ENCODE measurements around the gene ZFPM1.
"Not testable (repeated sequence)": the region's sequence is repeated elsewhere in the genome, so short reads cannot be mapped to it uniquely, and the experiment has no call there.

Gene ZFPM1

DNA sequence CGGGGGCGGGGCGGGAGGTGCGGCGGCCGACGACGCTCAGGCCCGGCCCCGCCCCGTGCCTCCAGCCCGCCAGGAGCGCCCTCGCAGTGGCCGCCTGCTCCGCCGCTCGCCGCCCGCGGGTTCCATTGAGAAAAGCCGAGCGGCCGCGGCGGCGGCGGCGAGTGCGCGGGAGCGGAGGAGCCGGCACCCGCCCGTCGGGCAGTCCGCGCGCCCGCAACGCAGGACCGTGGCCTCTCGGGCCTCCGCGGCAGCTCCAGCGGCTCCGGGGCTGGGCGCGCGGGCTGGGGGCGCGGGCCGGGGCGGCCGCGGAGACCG is at the start of gene ZFPM1:
ZFPM1 (plus strand) TSS at position 64 of the 315 bp plus-strand sequence. CDS start 359 bp downstream, outside the sequence.
- no peak for DNase-seq

DNA sequence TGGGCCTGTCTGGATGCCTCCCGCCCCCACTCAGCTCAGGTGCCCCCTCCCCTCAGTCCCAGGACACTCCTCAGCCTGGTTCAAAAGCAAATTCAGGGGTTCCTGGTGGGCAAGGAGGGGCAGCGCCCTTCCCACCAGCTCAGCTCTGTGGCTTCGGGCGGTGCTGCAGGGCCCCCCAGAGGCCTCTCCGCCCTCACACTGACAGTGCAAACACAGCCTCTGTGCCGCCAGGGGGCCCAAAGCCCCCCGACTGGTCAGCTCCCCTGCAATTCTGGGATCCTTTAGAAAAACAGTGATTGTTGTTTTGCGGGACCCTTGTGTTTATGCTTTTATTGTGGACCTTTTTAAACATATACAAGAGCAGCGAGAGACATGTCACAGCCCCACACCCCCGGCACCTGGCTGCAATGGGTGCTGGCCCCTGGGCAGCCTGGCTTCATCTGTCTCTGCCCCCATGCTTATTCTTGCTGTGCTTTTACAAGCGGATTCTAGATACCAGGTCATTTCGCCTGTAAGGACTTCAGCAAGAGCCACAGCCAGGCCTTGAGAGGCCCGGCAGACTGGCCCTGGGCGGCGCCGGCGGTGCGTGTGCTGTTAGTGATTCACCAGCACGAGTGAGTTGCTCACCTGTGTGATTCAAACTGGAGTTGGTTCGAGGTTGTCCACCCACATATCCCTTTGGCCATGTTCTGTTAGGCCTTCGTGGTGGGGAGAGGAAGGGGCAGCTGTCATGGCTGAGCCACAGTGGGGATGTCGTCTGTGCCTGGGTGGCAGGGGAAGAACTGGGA is 49.1 kb upstream of the ZFPM1 start:
- DNase-seq = no peak

DNA sequence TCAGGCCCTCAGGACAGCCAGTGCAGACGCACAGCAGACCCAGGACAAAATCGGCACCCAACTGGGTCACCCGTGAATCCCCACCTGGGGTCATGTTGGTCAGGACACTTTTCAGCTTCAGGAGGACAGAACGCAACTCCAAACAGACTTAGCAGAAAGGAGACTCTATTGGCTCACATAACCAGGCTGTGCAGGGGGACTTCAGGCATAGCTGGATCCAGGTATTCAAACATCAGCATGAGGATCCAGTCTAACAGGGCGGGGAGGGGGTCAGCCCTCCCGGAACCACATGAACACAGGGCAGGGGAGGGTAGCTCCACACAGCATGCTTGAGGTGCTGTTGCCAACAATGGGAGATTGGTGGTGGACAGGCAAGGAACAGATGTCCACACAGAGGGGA is 48.3 kb upstream of the ZFPM1 start:
- no peak for DNase-seq

DNA sequence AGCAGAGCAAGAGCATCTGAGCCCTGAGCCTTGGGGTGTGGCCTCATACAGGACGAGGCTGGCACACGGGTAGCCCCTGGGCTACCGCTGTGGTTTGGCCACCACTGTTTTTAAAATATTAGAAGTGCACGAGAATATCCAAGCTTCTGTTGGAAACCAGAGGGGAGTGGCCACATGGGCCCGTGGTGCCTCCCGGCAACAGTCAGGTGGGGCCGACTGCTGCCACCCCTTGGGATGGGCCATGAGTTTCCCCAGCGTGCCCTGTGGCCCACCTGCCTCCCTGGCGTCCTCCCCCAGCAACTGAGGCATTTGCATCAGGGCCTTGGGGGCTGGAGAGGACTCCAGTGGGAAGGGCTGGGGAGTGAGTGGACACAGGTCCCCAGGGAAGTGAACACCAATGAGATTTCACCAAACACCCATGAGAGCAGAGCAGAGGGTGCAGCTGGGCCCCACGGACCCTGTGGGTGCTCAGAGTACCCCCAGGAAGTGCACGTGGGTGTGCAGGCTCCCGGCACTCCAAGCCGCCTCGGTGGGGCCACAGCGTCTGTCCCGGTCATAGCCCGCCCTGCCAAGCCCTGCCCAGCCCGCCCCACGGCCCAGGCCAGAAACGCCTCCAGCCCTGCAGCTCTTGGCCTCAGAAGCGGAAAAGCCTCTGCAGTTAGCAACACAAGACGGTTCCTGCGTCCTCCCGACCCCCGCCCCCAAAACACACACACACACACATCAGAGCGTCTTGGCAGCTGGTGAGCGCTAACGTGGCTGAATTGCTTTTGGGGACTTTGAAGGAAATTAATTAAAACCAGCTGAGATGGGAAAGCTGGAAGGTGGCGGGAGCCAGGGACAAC is 47.6 kb upstream of the ZFPM1 start:
- DNase-seq = peak in 19 of 58 donors; percentile 6 to 46 (median 24)

DNA sequence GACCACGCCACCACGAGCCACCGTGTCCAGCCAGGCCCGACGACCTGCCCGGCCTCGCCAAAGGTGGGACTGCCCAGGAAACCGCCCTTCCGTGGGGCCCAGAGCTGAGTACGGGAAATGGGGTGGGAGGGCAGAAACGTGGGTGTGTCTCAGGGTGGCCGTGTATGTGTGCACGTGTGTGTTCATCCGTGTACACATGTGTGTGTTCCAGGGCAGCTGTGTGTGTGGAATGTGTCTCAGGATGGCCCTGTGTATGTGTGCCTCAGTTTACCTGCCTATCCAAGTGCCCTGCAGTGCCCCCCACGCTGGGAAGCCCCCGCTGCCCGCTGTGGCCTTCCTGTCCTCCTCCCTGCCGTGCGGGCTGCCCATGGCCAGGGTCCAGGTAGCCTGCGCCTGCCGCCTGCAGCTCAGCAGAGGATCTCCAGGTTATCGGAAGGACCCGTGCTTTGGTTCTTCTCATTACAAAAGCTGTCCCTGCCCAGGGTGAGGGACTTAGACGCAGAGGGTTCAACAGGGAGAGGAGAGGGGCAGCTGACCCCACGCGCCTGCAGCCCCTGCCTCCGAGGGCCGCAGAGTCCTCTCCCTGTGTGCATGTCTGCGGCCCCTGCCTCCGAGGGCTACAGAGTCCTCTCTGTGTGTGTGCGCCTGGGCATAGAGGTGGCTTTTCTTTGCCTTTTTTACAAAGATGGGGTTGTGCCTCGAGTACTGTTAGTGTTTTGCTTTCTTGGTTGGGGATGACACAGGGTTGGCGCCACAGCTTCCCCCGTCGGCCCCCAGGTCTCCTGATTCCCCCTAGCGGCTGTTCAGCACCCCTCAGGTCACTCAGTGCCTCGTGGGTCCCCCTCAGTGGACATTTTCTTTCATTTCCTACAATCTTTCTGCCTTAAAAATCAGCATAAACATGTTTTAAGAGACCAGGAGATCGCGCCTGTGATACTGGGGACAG is 46.7 kb upstream of the ZFPM1 start:
- DNase-seq = no peak

DNA sequence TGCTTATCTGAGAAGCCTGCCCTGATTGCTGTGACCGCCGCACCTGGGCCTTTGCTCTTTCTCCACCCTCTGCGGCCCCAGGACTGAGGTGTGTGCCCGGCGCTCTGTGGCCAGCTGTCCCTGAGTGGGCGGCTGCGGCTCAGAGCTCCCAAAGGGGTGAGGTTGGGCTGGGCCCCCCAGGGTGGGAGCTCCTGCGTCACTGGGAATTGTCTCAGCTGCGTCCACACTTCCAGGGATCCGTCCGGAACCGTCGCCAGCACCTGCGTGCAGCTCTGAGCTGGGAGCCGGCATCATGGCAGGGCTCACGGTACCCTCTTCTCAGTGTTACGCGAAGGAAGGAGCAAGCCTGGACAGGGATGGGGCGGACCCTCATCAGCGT is 46.0 kb upstream of the ZFPM1 start:
- no peak for DNase-seq

DNA sequence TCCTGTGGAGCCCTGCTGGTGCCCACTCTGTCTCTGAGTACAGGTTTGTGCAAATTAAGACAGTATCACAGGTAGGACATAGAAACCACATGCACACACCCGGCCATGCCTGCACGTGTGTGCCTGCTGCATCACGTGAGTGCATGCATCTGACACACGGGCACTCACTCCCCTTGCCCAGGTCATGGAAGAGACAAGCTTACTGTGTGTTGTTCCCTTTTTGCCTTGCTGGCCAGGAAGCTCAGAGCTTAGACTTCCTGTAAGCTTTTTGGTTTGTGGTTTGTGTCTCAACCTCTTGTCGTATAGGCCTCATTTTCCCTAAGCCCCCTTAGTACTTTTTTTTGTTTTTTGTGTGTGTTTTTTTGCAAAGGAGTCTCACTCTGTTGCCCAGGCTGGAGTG is 45.3 kb upstream of the ZFPM1 start:
- no peak for DNase-seq

DNA sequence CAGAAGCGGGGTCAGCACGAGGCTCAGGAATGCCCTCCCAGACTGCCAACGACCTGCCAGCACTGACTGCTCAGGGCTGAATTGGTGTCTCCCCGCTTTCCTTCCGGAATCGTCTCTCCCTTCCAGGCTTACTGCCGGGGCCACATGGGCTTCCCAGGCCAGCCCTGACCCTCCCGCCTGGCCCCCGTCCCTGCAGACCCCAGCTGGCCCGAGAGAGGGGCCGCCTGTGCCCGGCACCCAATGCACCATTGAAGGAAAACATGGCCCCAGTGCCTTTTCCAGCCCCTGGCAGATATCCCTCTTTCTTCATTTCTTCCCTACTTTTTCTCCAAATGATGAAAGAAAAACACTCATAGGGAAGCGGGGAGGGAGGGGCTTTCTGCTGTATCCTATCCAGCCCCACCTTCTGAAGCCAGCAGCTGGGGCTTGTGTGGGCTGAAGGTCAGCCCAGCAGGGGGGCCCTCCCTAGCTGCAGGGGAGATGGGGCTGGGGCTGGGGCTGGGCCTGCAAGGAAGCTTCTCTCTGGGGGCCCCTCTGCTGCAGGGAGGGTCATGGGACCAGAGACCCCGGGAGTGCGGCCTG is 44.4 kb upstream of the ZFPM1 start:
- DNase-seq = no peak

DNA sequence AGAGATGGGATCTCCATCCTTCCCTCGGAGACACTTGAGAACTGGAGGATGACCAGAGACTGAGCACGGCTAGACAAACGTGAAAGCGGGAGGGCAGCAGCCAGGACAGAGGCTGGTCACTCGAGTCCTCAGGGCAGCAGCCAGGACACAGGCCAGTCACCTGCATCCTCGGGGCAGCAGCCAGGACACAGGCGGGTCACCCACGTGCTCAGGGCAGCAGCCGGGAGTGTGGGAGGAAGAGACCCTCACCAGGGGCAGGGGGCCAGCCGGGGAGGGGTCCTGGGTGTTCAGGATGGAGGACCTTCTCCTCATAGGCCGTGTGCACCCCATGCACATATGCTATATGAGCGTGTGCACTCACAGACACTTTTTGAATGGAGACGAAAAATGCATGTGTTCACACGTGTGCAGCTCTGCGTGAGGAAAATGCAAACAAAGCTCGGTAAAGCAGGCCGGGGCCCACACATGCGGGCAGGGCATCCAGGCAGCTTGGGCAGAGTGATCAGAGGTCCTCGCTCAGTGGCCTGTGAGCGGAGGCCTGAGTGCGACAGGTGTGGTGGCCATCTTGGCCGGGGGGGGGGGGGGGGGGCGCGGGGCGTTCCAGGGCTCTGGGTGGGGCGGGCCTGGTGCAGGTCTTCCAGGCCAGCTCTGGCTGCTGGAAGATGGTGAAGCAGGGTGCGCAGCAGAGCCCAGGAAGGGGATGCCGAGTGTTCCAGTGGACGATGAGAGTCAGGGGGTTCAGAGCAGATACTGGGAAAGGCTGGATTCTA is 43.6 kb upstream of the ZFPM1 start:
- no peak for DNase-seq

DNA sequence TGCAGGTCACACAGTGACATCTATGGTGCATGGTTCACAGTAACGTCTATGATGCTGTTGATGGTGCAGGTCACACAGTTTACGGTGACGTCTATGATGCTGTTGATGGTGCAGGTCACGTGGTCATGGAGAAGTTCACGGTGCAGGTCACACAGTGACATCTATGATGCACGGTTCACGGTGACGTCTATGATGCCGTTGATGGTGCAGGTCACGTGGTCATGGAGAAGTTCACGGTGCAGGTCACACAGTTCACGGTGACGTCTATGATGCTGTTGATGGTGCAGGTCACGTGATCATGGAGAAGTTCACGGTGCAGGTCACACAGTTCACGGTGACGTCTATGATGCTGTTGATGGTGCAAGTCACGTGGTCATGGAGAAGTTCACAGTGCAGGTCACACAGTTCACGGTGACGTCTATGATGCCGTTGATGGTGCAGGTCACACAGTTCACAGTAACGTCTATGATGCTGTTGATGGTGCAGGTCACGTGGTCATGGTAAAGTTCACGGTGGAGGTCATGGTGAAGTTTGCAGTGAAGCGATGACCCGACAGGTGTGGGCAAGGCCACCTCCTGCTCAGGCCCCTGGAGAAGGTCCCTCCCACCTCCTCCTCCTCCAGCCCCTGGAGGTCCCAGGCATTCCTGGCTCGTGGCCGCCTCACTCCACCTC is 42.6 kb upstream of the ZFPM1 start:
- DNase-seq = not testable (repeated sequence)

DNA sequence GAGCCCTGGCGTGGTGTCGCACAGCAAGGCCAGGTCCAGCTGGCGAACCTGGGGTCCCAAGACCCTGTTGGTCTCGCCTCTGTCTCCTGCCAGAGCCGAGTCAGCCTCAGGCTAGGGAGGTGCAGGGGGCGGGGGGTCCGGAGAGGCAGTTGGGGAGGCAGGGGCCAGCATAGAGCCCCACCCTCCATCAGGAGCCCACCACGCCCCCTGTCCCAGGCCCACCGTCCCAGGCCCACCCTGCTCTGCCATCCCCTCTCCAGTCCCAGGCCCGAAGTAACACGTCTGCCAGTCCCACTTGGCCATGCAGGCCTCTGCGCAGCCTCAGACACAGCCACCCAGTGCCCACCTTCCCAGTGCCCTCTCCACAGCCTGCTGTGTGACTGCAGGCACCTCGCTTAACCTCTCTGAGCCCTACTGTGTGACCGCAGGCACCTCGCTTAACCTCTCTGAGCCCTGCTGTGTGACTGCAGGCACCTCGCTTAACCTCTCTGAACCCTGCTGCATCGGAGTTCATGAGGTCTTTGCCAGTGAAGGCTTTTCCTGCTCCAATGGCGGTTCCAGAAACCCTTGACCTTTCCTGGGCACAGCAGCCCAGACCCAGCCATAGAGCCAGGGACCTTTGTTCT is 41.0 kb upstream of the ZFPM1 start:
- no peak for DNase-seq

DNA sequence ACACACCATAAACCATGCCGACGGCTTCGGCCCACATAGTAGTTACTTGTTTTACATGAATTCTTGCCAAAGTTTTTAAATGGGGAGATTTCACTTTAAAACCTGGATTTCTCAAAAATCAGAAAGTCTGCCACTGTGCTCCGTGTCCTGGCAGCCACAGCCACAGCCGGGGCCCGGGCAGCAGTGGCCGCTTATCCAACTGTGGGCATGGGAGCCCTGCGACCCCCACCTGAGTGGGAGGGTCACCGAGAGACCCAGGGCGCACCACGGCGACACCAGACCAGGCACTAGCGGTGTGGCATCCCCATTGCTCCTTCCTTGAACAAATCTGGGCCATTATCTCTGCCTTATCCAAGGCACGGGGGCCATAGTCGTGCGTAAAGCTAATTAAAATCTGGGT is 40.3 kb upstream of the ZFPM1 start:
- no peak for DNase-seq

DNA sequence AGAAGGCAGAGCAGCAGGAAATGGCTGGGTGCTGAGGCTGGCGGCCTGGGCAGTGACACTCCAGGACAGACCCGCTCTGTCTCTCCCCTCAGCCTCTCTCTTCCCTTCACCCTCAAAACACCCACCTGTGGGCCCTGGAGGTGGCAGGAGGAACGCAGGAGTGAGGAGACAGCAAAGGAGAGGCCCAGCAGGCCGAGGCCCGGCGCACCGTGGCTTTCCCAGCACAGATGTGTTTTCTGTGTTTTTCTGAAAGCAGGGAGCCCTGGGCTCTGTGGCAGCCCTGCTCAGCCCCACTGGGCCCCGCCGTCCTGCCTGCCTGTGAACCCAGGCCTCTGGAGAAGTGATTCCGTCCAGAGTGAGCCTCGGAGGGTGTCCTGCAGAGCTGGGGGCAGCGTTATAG is 39.8 kb upstream of the ZFPM1 start:
- DNase-seq = no peak

DNA sequence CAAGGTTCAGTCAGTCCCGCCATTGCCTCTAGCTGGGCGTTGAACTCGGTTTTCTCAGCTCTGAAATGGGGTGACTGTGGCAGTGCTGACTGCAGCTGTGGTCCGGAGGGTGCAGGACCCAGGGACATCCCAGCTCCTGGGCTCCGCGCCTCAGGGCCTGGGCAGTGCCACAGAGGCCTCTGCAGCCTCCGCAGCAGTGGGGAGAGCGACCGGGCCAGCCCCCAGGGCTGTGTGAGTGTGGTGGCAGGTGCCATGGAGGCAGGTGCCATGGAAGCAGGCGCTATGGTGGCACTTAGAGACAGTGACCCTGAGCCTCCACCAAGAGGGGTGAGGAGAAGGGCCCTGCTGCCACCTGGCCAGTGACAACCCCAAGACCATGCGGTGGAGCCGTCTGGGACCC is 39.4 kb upstream of the ZFPM1 start:
- no peak for DNase-seq

DNA sequence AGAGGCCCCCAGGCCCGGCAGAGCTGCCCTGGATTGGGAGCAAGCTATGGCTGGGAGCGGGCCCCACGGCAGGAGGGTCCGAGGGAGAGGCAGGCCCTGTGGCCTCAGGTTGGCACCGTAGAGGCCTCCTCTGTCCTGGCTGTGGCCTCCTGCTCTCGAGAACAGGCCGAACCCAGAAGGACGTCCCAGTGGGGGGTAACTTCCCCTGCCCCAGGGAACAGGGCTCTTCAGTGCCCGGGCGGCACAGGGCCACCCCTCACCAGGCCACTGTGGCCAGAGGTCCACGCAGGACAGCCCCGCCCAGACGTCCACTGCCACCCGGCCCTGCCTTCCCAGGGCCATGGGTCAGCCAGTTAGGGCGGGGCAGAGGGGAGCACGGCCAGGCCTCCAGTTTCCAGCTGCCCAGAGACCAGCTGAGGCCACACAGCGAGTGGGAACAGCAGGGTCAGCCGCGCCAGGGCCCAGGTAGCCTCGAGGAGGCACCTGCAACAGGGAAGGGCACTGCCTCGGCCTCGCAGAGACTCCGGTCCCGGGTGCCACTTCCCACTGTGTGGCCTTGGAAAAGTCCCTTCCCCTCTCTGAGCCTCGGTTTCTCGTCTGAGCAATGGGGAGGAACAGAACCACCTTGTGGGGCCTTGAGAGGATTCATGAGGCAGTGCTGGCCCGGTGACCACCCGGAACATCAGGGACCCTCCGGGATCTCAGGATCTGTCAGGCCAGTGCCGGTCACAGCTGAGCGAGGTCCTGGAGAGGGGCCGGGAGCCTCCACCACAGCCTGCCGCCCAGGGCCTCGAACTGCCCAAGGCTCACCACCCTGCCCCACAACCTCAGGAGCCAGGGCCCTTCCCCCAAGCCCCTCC is 38.3 kb upstream of the ZFPM1 start:
- DNase-seq = no peak

DNA sequence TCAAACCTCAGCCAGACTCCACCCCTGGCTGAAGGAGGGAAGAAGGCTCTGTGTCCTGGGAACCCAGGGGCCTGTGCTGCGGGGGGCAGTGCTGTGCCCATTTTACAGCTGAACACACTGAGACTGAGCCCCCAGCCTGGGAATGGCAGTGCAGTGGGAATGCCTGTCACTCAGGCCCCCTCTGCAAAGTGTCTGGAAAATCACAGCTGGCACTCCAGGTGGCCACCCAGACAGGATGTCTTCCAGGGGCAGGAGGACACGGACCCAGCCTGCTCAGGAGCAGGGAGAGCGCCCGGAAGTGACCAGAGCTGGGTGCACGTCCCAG is 37.7 kb upstream of the ZFPM1 start:
- DNase-seq = no peak

DNA sequence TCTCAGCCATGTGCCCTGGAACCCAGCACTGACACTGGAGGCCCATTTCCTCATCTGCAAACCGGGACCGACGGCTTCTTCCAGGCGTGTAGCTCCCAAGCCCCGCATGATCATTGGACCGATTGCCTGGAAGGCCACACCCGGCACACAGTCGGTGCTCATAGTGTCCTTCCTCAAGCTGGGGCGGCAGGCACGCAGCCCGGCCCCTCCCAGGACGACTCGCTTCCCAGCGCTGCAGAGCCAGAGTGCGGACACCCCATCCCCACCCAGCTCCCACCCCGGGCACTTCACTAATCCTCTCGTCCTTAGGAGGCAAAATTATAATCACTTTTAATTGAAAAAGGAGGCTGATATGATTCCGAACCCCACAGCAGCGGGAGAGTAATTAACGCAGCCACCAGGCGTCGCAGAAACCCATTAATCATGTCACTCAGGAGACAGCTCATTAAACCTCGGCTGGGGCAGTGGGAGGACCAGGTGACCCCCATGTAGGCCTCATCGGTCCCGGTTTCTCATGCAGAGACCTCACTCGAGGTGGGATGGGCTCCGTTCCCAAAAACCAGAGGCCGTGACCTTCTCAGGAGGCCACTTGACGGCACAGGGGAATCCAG is 37.3 kb upstream of the ZFPM1 start:
- DNase-seq = no peak

DNA sequence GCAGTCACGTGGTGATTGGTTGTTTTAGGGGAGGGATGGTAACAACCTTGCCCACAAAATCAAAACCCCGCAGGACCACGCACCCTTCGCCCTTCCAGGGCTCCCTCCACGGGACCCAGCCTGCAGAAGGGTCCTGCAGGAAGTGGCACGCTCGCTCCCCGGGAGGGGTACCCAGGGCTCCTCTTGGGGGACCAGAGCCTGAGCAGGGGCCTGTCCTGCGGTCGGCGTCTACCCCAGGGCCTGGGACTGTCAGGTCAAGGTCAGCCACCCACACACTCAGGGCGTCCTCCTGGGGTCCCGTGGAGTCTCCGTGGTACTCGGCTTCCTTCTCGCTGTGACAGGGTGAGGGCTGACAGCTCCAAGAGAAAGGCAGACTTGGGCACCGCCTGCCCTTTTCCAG is 36.4 kb upstream of the ZFPM1 start:
- no peak for DNase-seq

All from anterior cingulate cortex (tissue), 58 donors.